SK-N-SH (cell line): Measurements from ENCODE around the gene TMEM44. TPM values are rescaled to one million over a fixed set of nuclear protein-coding genes. Genes with fewer than 3 reads are reported as not detected.

Source experiments
- CTCF ChIA-PET: fragments of 300-600, 350-600 bp; formaldehyde crosslinking; extraction: SDS; loops from one replicate; lab custom pipeline; 2021; lab: Yijun Ruan, JAX
- POLR2A ChIA-PET: fragments of 350-600 bp; sonication (Branson Sonifier 250); formaldehyde crosslinking; extraction: SDS; loops from one replicate; lab custom pipeline; 2020; ENCODE audit warnings: antibody characterized with exemption, inconsistent platforms; lab: Yijun Ruan, JAX
- DNase-seq: peaks from one replicate; pipeline ENCODE4 v3.0.0; 2012
- H2AFZ ChIP-seq: fragments of 200-600 bp; sonication (generic); 2 replicates; pipeline ENCODE4 v1.8.1; 2016; ENCODE audit warnings: antibody characterized with exemption, mild to moderate bottlenecking, low read depth
- H3F3A ChIP-seq: fragments of 200-600 bp; sonication (generic); replicated peaks from 2 replicates; pipeline ENCODE3; 2016; ENCODE audit warnings: antibody characterized with exemption, mild to moderate bottlenecking; ENCODE audit not compliant: insufficient read depth
- H3K27ac ChIP-seq, 2 experiments: fragments of 200-500 bp in 1 of 2; fragments of 200-600 bp in 1 of 2; sonication (Bioruptor generic) in 1 of 2; sonication (generic), shearing (Covaris generic) in 1 of 2; 2 replicates each; pipeline versions ENCODE4 v1.5.1 to v1.6.1; 2014 to 2016; ENCODE audit warnings: low read depth in 2 of 2, inconsistent platforms in 1 of 2, low read length in 1 of 2, mild to moderate bottlenecking in 1 of 2, mixed read lengths in 1 of 2
- H3K27me3 ChIP-seq: fragments of 200-600 bp; sonication (generic), shearing (Covaris generic); 2 replicates; pipeline ENCODE4 v1.6.1; 2016; ENCODE audit warnings: mixed run types; ENCODE audit not compliant: insufficient read depth
- H3K36me3 ChIP-seq, 2 experiments: fragments of 200-500 bp in 1 of 2; fragments of 200-600 bp in 1 of 2; sonication (Bioruptor generic) in 1 of 2; sonication (generic) in 1 of 2; replicated peaks in 1 of 2; 2 replicates each; pipeline versions ENCODE3 to v1.5.1; 2014 to 2016; ENCODE audit warnings: low read length in 1 of 2, mild to moderate bottlenecking in 1 of 2; ENCODE audit not compliant: insufficient read depth in 2 of 2, control insufficient read depth in 1 of 2
- H3K4me1 ChIP-seq, 2 experiments: fragments of 200-500 bp in 1 of 2; fragments of 200-600 bp in 1 of 2; sonication (Bioruptor generic) in 1 of 2; sonication (generic), shearing (Covaris generic) in 1 of 2; 2 replicates each; pipeline versions ENCODE4 v1.5.1 to v1.6.1; 2014 to 2016; ENCODE audit warnings: low read depth in 1 of 2, low read length in 1 of 2, mixed run types in 1 of 2; ENCODE audit not compliant: insufficient read depth in 2 of 2, control insufficient read depth in 1 of 2
- H3K4me2 ChIP-seq: fragments of 200-600 bp; sonication (generic), shearing (Covaris generic); 2 replicates; pipeline ENCODE4 v1.6.1; 2017; ENCODE audit warnings: mixed run types
- H3K4me3 ChIP-seq, 2 experiments: fragments of 200-500 bp in 1 of 2; fragments of 200-600 bp in 1 of 2; sonication (Bioruptor generic) in 1 of 2; sonication (generic), shearing (Covaris generic) in 1 of 2; 2 replicates each; pipeline versions ENCODE4 v1.5.1 to v1.8.1; 2014 to 2016; ENCODE audit warnings: low read depth in 2 of 2, inconsistent platforms in 1 of 2, low read length in 1 of 2, mild to moderate bottlenecking in 1 of 2, mixed read lengths in 1 of 2, moderate library complexity in 1 of 2
- H3K79me2 ChIP-seq: fragments of 200-600 bp; sonication (generic); 2 replicates; pipeline ENCODE4 v1.8.1; 2017; ENCODE audit warnings: mild to moderate bottlenecking; ENCODE audit not compliant: insufficient read depth
- H3K9ac ChIP-seq: fragments of 200-600 bp; sonication (generic); 2 replicates; pipeline ENCODE4 v1.6.1; 2017; ENCODE audit warnings: mixed run types
- H3K9me2 ChIP-seq: fragments of 200-600 bp; sonication (generic); 2 replicates; pipeline ENCODE4 v1.6.1; 2017; ENCODE audit warnings: mixed run types
- H3K9me3 ChIP-seq: fragments of 200-600 bp; sonication (generic); 2 replicates; pipeline ENCODE4 v1.6.1; 2017; ENCODE audit warnings: mixed run types, mild to moderate bottlenecking, moderate library complexity
- H4K20me1 ChIP-seq: fragments of 200-600 bp; sonication (generic); 2 replicates; pipeline ENCODE4 v1.6.1; 2017; ENCODE audit warnings: mild to moderate bottlenecking, mixed run types; ENCODE audit not compliant: insufficient read depth
- EP300 ChIP-seq, 2 experiments: IDR thresholded peaks; 2 replicates each; pipeline versions ENCODE4 v1.4.0 to v1.6.1; 2012; ENCODE audit warnings: borderline replicate concordance in 1 of 2, low read depth in 1 of 2, low read length in 1 of 2
- EZH2phosphoT487 ChIP-seq: fragments of 200-600 bp; sonication (generic); IDR thresholded peaks from 2 replicates; pipeline ENCODE4 v1.6.1; 2017; ENCODE audit warnings: low read depth, mixed run types, mild to moderate bottlenecking, antibody characterized with exemption, moderate library complexity, borderline replicate concordance
- GABPA ChIP-seq: IDR thresholded peaks from 2 replicates; pipeline ENCODE4 v1.4.0; 2012; ENCODE audit warnings: low read depth, mild to moderate bottlenecking
- MAX ChIP-seq: IDR thresholded peaks from 2 replicates; pipeline ENCODE4 v1.4.0; 2012; ENCODE audit warnings: low read depth
- RCOR1 ChIP-seq: fragments of 150-350 bp; IDR thresholded peaks from 2 replicates; pipeline ENCODE4 v1.6.1; 2017; ENCODE audit warnings: antibody characterized with exemption, low read length
- RXRA ChIP-seq: IDR thresholded peaks from 2 replicates; pipeline ENCODE4 v1.4.0; 2012; ENCODE audit warnings: low read depth, mild to moderate bottlenecking, borderline replicate concordance
- SIN3A ChIP-seq: IDR thresholded peaks from 2 replicates; pipeline ENCODE4 v1.6.1; 2012; ENCODE audit warnings: low read depth, mild to moderate bottlenecking, low read length, moderate library complexity, borderline replicate concordance
- USF1 ChIP-seq: IDR thresholded peaks from 2 replicates; pipeline ENCODE4 v1.4.0; 2012; ENCODE audit warnings: low read depth, borderline replicate concordance
- USF2 ChIP-seq: fragments of 150-350 bp; IDR thresholded peaks from 2 replicates; pipeline ENCODE4 v1.6.1; 2017; ENCODE audit warnings: antibody characterized with exemption, low read length, low read depth, borderline replicate concordance
- WGBS: methylation state at CpG from one replicate; pipeline ENCODE4 v1.1.6; 2017; ENCODE audit warnings: low lambda C conversion rate; 5-methylcytosine and 5-hydroxymethylcytosine counted together
- polyA plus RNA-seq, 3 experiments: library from polyadenylated mRNA; depleted of rRNA; stranded (reverse); fragments of >200 nt; gene quantifications; 2 replicates each; pipeline ENCODE4 v1.2.3, GENCODE V29; 2012
- TF ChIP-seq, protein P1 (sequence below): IDR thresholded peaks from 2 replicates; pipeline ENCODE4 v1.4.0; 2012; ENCODE audit warnings: low read depth, borderline replicate concordance

Gene TMEM44
- polyA plus RNA-seq, 1 of the 3 experiments (the other 2 are of a cell fraction): 22.6 TPM

- TF ChIP-seq EP300 (IDR thresholded peaks at IDR 0.05; ENCODE audit: borderline replicate concordance in 1 of 2, low read depth in 1 of 2, low read length in 1 of 2) (no peak), RXRA (no peak)
Measured at GRCh38 chr3:194570235-194570634, 63.0 kb downstream of the TMEM44 start (continued).

GRCh38 chr3:194569252-194569651 is 64.0 kb downstream of the TMEM44 start:
- no peak overlapping the region for H3K9ac ChIP-seq
- ChIA-PET CTCF (interaction anchor here (1.2 to 1.3 kb wide), 2 partner anchors 25 to 97 kb away, joined by 3 read pairs; no protein-coding TSS in a partner anchor), POLR2A (no interaction called here)
- no peaks in the 10 kb centered on the region for H4K20me1 ChIP-seq
- no peak overlapping the region for H3K4me3 ChIP-seq
- H3K36me3 ChIP-seq: no peaks in the 10 kb centered on the region
- H3K4me2 ChIP-seq: no peak overlapping the region
- H3K27ac ChIP-seq: no peak overlapping the region
- 95% methylated on average over 12 of the region's 12 CpGs for WGBS
- no peak for DNase-seq
- no peaks in the 10 kb centered on the region for H3K79me2 ChIP-seq
- peaks cover 10% of the 10 kb centered on the region for H3F3A ChIP-seq
- H3K9me2 ChIP-seq: no peaks in the 10 kb centered on the region
- no peak overlapping the region for H2AFZ ChIP-seq
- H3K9me3 ChIP-seq: no peaks in the 10 kb centered on the region
- H3K27me3 ChIP-seq: no peaks in the 10 kb centered on the region
- H3K4me1 ChIP-seq: peaks cover 0 to 21% of the 10 kb centered on the region in 2 experiments; a peak in 3 of 4 replicates
- TF ChIP-seq, protein P1, sequence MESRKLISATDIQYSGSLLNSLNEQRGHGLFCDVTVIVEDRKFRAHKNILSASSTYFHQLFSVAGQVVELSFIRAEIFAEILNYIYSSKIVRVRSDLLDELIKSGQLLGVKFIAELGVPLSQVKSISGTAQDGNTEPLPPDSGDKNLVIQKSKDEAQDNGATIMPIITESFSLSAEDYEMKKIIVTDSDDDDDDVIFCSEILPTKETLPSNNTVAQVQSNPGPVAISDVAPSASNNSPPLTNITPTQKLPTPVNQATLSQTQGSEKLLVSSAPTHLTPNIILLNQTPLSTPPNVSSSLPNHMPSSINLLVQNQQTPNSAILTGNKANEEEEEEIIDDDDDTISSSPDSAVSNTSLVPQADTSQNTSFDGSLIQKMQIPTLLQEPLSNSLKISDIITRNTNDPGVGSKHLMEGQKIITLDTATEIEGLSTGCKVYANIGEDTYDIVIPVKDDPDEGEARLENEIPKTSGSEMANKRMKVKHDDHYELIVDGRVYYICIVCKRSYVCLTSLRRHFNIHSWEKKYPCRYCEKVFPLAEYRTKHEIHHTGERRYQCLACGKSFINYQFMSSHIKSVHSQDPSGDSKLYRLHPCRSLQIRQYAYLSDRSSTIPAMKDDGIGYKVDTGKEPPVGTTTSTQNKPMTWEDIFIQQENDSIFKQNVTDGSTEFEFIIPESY: no peak
- no peak for TF ChIP-seq USF1
- no peak for TF ChIP-seq GABPA
- TF ChIP-seq MAX: no peak
- TF ChIP-seq USF2: no peak
- no peak for TF ChIP-seq EP300 (IDR thresholded peaks at IDR 0.05; ENCODE audit: borderline replicate concordance in 1 of 2, low read depth in 1 of 2, low read length in 1 of 2)
- TF ChIP-seq EZH2phosphoT487: no peak
- no peak for TF ChIP-seq SIN3A
- TF ChIP-seq RCOR1: no peak
